NCI-H2081 (cell line): ENCODE data around the gene CLBA1.
"Not testable (repeated sequence)": the region's sequence is repeated elsewhere in the genome, so short reads cannot be mapped to it uniquely, and the experiment has no call there.

Experiments used
- DNase-seq, 2 experiments: peaks; one replicate each; lab custom pipeline; 2025; lab: John Stamatoyannopoulos, UW

CLBA1 gene

DNA sequence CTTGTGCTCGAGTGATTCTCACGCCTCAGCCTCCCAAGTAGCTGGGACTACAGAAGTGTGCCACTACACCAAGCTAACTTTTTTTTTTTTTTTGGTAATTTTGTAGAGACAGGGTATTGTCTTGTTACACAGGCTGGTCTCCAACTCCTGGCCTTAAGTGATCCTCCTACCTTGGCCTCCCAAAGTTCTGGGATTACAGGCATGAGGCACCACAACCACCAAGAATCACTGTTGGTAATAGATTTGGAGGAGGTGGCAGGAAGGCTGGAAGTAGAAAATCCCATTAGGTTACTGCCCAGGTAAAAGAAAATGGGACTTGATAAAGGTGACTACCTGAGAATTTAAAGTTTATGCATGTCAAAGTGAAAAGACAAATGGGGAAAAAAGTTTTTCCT, 36.7 kb downstream of the CLBA1 start:
- no peak for DNase-seq

DNA sequence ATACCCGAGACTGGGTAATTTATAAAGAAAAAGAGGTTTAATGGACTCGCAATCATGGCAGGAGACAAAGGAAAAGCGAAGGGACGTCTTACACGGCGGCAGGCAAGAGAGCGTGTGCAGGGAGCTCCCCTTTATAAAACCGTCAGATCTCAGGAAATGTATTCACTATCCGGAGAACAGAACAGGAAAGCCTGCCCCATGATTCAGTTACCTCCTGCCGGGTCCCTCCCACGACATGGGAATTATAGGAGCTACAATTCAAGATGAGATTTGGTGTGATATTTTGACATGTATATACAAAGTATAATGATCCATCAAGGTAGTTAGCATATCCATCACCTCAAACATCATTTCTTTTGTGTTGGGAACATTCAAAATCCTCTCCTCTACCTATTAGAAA, 37.6 kb downstream of the CLBA1 start:
- DNase-seq, result no peak

DNA sequence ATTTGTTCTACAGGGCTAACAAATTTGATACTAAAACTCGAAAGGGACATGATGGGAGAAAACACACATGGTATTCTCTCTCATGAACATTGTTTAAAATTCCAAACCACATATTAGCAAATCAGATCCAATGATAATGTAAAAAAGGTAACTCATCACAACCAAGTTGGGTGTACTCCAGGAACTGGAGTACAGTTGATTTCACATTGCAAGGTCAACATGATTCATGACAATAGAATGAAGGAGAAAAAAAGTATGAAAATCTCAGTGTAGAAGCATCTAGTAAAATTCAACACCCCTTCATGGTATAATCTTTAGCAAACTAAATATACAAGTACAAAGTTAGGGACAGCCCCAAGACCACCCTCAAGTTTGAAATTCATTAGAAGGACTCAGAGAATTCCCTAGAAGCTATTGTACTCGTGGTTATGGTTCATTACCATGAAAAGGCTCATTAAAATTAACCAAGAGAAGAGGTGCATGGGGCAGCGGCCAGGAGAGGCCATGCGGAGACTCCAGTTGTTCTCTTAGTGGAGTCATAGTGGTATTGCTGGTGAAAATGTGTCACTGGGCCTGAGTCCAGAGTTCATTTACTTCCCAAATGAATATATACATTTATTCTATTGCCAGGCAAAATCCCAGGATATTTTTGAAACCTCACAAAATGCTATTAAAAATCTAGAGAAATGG, 38.3 kb downstream of the CLBA1 start:
- DNase-seq, result no peak

DNA sequence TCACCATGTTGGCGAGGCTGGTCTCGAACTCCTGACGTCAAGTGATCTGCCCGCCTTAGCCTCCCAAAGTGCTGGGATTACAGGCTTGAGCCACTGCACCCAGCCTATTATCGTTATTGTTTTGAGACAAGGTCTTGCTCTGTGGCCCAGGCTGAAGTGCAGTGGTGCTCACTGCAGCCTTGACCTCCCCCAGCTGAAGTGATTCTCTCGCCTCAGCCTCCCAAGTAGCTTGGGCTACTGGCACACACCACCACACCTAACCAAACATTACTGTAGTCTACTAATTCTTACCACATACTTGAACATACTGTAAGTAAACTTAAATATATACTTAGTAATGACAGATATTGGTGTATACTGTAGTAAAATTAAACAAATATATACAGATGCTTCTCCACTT, 39.8 kb downstream of the CLBA1 start:
- DNase-seq, result no peak

DNA sequence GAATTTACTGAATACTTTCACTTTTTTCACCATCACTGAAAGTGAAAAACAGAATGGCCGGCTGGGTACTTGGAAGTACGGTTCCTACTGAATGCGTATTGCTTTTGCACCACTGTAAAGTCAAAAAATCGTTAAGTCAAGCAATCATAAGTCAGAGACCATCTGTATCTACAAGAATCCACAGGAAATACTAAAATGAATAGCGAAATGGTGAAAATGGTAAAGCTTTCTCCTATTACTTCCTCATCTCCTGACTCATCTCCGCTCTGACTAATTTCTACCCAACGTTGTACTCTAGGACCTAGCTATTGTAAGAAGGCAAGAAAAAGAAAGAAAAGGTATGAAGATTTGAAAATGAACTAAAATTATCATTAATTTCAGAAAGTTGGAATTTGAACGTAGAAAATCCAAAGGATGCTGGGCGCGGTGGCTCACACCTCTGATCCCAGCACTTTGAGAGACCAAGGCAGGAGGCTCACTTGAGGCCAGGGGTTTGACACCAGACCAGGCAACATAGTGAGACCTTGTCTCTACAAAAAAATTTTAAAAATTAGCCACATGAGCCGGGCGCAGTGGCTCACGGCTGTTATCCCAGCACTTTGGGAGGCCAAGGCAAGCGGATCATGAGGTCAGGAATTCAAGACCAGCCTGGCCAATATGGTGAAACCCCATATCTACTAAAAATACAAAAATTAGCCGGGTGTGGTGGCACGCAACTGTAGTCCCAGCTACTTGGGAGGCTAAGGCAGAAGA, 40.6 kb downstream of the CLBA1 start:
- DNase-seq, result no peak

DNA sequence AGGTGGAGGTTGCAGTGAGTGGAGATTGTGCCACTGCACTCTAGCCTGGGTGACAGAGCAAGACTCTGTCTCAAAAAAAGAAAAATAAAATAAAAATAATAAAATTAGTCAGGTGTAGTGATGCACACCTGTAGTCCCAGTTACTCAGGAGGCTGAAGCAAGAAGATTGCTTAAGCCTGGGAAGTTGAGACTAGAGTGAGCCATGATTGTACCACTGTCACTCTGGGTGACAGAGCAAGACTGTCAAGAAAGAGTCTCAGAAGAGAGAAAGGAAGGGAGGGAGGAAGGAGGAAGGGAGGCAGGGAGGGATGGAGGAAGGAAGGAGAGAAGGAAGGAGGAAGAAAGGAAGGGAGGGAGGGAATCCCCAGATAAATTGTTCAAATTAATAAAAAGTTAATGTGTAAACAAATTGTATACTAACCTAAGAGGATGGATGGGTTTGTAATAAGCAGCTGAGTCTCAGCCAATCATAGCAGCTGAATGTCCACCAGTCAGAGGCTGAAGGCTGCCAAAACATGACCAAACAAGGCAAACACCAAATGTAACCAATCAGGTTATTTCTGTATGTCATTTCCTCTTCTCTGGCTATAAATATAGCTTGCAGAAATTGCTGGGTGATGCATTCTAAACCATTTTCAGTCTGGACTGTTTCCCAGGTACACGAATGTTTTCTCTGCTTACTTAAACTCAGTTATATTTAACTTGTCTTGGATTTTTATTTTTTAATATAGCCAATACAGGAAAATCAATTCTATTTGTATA, 41.4 kb downstream of the CLBA1 start:
- peak in 1 of 2 experiments; percentile 41 for DNase-seq

DNA sequence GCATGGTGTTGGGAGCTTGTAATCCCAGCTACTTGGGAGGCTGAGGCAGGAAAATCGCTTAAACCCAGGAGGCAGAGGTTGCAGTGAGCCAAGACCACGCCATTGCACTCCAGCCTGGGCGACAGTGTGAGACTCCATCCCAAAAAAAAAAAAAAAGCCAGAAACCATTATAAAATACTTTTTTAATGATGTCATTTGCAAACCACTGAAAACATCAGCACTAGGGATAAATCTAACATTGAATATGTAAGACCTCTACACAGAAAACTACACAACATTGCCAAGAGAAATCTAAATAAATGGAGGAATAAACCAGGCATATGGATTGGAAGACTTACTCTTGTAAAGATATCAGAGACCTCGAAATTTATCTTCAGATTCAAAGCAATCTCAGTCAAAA, 42.1 kb downstream of the CLBA1 start:
- DNase-seq, result not testable (repeated sequence)

DNA sequence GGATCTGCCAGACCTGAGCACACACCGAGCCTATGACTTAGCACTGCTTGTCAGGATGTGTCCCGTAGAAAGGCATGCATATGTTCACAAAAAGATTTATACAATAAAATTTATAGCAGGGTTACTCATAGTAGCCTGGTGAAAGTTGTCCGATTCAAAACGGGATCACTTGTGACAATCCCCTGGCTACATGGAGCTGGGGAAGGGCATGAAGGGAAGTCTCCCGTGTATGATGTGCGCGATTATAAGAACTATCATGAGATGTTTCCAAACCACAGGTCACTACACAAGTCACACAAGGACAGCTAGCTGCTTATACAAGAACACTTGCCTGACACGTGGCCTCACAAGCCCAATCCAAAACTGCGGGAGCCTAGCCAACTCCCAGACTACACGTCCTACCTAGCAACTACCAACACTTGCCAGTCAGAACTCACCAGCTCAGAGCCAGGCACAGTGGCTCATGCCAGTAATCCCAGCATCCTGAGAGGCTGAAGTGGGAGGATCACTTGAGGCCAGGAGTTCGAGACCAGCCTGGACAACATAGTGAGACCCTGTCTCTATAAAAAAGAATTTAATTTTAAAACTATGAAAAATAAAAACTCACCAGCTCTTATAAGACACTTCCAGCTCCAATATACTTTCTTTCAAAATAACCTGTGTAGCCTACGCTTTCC, 42.8 kb downstream of the CLBA1 start:
- no peak for DNase-seq

DNA sequence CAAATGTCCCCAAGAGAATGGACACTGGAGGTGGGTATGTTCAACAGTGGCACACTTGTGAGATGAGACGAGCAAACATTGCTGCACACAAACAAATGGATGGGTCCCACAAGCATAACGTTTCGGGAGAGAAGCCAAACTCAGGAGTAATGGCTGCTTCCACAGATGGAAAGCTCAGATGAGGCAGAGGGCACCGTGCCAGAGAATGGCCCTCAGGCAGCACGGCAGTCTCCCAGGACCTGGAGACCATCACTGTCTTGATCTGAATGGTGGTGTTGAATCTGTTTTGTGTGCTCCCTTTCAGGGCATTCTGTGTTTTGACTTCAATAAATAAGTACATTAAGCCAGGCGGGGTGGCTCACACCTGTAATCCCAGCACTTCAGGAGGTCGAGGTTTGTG, 43.8 kb downstream of the CLBA1 start:
- DNase-seq, result no peak

DNA sequence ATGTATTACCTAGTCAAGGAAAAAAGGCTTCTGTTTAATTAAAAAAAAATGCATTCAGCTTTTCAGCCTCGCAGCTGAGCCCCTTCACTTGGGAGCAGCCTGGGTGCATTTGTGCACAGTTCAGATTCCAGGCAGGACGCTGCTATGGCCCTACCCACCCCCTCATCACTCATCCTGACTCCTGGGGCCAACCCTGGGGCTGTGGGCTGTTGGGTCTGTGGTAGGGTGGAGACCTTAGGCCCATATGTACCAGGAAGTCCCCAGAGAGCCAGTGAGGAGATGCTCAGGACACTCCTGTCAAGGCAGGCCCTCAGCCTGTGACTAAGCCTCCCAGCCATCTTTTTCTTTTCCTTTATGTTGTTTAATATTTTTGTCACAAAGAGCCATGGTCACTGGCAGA, 44.6 kb downstream of the CLBA1 start:
- DNase-seq, result no peak

DNA sequence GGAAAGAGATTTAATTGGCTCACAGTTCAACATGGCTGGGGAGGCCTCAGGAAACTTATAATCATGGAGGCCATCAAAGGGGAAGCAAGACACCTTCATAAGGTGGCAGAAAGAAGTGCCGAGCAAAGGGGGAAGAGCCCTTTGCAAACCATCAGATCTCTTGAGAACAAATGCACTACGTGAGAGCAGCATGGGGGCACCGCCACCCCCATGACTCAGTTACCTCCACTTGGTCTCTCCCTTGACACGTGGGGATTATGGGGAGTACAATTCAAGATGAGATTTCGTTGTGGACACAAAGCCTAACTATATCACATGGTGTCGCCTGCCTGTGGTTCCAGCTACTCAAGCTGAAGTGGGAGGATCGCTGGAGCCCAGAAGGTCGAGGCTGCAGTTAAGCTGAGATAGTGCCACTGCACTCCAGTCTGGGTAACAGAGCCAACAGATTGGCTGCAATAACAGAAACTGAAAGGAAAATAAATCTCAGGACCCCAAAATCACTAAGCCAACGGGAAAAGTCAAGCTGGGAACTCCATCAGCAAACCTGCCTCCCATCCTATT, 45.3 kb downstream of the CLBA1 start:
- no peak for DNase-seq

DNA sequence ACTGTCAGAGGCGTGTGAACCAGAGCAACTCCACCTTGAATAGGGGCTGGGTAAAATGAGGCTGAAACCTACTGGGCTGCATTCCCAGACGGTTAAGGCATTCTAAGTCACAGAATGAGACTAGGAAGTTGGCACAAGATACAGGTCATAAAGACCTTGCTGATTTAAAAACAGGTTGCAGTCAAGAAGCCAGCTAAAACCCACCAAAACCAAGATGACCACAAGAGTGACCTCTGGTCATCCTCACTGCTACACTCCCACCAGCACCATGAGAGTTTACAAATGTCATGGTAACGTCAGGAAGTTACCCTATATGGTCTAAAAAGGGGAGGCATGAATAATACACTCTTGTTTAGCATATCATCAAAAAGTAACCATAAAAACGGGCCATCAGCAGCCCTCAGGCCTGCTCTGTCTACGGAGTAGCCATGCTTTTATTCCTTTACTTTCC, 46.9 kb downstream of the CLBA1 start:
- not testable (repeated sequence) for DNase-seq

DNA sequence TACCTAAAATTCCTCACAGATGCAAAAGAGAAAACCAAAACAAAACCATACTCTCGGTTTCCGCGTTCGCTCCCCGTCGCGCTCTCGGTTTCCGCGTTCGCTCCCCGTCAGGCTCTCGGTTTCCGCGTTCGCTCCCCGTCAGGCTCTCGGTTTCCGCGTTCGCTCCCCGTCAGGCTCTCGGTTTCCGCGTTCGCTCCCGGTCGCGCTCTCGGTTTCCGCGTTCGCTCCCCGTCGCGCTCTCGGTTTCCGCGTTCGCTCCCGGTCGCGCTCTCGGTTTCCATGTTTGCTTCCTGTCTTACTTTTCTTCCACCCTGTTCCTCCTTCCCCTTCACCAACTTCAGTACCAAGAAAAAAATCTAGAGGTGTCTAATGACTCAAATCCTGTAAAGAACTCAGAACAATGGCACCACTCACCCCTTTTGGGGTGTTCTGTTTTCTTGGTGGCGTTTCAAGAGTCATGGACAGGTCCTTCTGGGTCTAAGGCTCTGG, 47.9 kb downstream of the CLBA1 start:
- not testable (repeated sequence) for DNase-seq

DNA sequence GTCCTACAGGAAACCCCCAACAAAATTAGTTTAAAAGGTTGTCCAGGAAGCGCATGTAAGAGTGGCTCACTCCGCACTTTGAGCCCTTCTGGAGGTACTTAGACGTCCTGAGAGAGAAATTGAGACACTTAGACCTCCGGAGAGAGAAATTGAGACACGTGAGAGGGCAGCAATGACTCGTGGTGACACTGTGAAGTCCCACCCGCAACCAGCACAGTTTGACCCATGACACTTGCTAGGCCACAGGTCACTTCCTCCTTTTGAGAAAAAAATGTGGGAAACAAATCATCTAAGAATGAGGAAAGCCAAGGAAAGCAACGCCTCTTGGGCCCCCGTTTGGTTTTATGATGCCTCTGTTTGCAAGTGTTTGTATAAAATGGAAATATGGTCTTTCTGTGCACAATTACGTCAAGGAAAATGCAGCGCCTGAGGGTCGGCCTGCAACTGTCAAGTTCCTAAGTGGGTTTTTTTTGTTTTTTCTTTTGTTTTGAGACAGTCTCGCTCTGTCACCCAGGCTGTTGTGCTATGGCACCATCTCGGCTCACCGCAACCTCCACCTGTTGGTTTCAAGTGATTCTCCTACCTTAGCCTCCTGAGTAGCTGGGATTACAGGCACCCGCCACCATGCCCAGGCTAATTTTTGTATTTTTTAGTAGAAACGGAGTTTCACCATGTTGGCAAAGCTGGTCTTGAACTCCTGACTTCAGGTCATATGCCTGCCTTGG, 48.9 kb downstream of the CLBA1 start:
- DNase-seq, result no peak

DNA sequence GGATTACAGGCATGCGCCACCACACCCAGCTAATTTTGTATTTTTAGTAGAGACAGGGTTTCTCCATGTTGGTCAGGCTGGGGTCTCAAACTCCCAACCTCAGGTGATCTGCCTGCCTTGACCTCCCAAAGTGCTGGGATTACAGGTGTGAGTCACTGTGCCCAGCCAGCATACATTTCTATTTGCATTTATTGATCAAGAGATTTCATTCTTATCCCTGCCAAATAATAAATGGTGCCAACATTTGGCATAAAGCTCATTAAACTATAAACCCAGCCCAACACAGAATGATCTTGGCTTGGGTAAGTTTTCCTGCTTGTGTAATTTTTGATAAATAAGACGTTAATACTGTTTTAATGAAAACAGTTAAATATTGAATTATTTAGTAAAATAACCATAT, 50.0 kb downstream of the CLBA1 start:
- not testable (repeated sequence) for DNase-seq

DNA sequence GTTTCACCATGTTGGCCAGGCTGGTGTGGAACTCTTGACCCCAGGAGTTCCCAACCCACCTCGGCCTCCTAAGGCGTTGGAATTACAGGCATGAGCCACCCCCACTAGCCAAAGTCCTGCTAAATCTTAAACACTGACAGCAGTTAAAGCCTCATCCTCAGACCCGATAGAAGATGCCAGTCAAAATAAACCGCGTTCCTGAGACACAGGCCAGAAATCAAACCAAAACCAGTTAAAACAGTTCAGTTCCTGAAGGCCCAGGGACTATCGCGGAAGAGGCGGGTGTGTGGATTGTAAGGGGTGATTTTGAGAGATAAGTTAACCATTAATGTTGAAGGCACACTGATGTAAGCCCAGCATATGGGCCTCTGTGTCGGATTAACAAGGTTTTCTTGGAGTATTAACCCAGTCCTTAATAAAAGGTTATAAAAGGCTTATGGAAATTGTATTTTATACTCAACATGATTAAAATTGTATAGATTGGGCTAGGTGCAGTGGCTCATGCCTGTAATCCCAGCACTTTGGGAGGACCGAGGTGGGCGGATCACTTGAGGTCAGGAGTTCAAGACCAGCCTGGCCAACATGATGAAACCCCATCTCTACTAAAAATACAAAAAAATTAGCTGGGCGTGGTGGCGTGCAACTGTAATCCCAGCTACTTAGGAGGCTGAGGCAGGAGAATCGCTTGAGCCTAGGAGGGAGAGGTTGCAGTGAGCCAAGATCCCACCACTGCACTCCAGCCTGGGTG, 54.0 kb downstream of the CLBA1 start:
- DNase-seq, result no peak

DNA sequence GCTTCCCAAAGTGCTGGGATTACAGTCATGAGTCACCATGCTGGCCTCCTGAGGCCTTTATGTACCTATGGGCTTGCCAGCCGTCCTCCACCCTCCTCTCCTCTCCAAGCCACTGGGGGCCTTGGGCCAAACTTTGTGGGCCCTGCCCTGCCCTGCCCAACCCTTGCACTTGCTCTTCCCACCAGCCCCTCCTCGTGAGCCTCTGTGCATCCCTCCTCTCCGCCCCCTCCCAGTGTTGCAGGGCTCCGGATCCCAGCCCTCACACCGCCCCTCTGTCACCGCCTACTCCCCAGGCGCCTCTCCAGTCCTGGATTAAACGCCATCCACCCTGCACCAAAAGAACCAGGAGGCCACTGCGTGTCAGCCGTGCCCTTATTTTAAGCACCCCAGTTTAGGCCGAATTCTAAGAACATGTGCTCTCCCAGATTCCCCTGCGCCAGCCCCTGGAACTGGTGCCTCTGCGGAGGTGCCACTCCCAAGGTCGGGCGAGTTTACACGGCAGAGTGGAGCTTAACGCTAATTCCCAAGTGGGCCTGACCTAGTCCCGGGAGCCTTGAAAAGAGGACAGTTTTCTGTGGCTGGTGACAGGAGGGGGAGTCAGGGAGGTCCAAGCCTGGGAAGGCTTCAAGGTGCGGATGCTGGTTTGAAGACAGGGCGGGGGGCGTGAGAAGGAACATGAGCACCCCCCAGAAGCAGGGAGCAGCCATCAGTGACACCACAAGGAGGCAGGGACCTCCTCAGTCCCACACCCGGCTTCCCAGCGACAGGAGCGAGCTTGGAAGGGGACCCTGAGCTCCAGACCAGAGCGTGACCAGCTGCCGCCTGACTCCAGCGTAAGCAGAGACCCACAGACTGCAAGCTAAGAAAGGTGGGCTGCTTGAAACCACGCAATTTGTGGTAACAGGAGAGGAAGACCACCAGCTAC, 56.5 kb downstream of the CLBA1 start:
- no peak for DNase-seq

DNA sequence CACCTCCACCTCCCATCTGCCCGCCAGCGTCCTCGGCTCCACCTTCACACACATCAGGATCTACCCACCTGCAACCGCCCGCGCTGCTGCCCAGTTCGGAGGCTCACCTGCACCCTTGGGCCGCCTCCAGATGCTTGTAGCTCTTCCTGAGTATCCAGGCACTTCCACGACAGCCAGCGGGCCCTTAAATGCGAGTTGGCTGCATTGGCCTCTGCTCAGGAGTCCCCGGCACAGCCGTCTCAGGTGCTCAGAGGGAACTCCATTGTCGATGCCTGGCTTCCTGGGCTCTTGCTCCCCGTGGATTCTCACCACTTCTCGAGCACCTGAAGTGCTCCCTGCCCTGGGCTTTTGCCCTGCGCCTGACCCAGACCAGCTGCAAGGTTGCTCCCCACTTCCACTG, 57.2 kb downstream of the CLBA1 start:
- no peak for DNase-seq

DNA sequence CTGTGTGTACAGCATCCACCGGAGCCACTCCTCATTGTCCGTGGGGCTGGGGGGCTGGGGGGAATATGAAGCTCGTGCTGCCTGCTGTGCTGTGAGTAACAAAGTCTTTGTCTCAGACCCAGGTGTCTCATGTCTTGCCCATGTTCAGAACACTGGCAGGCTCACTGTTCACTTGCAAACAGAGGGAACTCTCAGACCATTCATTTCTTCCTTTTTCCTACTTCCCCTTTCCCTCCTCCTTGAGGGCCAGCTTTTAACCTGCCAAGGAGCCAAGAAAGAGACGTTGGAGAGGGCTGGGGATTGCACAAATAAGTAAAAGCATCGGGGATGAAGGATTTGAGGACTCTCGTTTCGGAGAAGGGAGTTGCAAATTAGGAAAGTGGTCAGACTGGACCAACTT, 58.1 kb downstream of the CLBA1 start:
- no peak for DNase-seq
